Esophagus squamous epithelium (tissue), 5 donors: Measurements from ENCODE around the gene FIGN. TPM values are rescaled to one million over a fixed set of nuclear protein-coding genes. Genes with fewer than 3 reads are reported as not detected.

Source experiments
- DNase-seq: peaks from one replicate; lab custom pipeline; 2025; lab: John Stamatoyannopoulos, UW
- H3K27ac ChIP-seq, 4 donors: fragments of 200-600 bp; sonication (generic); one replicate each; pipeline ENCODE4 v1.5.1; 2016 to 2019; ENCODE audit warnings: mild to moderate bottlenecking in 1 of 4
- H3K27me3 ChIP-seq, 4 donors: fragments of 200-600 bp; sonication (generic); 1 replicate in 3 of 4; 2 replicates in 1 of 4; pipeline versions ENCODE4 v1.5.1 to v1.6.0; 2017 to 2021; ENCODE audit warnings: antibody characterized with exemption in 1 of 4
- H3K36me3 ChIP-seq, 3 donors: fragments of 200-600 bp; sonication (generic); one replicate each; pipeline ENCODE4 v1.5.1; 2016 to 2019
- H3K4me1 ChIP-seq, 3 donors: fragments of 200-600 bp; sonication (generic); one replicate each; pipeline ENCODE4 v1.5.1; 2017 to 2019
- H3K4me3 ChIP-seq, 4 donors: fragments of 200-600 bp; sonication (generic); 1 replicate in 3 of 4; 2 replicates in 1 of 4; pipeline ENCODE4 v1.5.1; 2016 to 2019; ENCODE audit warnings: mild to moderate bottlenecking in 2 of 4, moderate library complexity in 1 of 4
- H3K9me3 ChIP-seq, 3 donors: fragments of 200-600 bp; sonication (generic); one replicate each; pipeline ENCODE4 v1.5.1; 2016 to 2019
- POLR2A ChIP-seq, 4 donors: fragments of 450-650 bp; IDR thresholded peaks; one replicate each; pipeline ENCODE4 v1.6.1; 2017; ENCODE audit warnings: antibody characterized with exemption in 4 of 4, mild to moderate bottlenecking in 4 of 4, moderate library complexity in 3 of 4
- WGBS, 2 donors: methylation state at CpG; one replicate each; pipeline ENCODE4 v1.1.5; 2018; 5-methylcytosine and 5-hydroxymethylcytosine counted together
- intact Hi-C: fragments of 100-400 bp; cut with DNase I; formaldehyde crosslinking; loops from one replicate; pipeline ENCODE4 v1.15.0; 2022
- total RNA-seq, 4 donors: library from RNA; depleted of rRNA; stranded (reverse); fragments of >200 nt; gene quantifications; one replicate each; pipeline ENCODE4 v1.1.0, GENCODE V29; 2016
- TF ChIP-seq, protein P1 (sequence below), 6 experiments: fragments of 450-650 bp in 4 of 6; fragments of 200-600 bp in 2 of 6; sonication (generic) in 2 of 6; IDR thresholded peaks; one replicate each; pipeline ENCODE4 v1.5.1; 2016 to 2019; ENCODE audit warnings: antibody characterized with exemption in 6 of 6, mild to moderate bottlenecking in 4 of 6, moderate library complexity in 4 of 6
- donor health status: DM: yes; HTN: yes; CAD: no.

The FIGN gene
- total RNA-seq, 4 donors from 2014 or later: 0.38 to 2.1 (median 1.8) TPM

DNA sequence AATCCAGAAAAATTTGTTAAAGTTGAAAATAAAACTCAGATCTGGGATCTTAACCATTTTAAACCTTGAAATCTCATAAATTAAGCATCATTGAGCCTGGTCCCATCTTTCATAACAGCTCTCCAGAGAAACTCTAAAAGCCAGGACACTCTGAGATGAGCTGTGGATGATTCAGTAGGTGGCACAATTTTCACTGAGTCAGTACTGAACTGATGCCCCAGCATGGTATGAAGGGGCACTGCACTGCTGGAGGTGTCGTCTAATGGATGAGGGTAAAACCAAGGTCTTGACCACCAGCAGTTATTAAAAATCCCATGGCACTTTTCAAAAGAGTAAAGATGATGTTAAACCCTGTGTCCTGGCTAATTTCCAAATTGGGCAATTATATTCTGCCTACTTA is 170.6 kb downstream of the FIGN start:
- intact Hi-C loops: no loop called here
- WGBS, 2 donors: 69 to 100% methylated on average over 1 of the region's 1 CpG

DNA sequence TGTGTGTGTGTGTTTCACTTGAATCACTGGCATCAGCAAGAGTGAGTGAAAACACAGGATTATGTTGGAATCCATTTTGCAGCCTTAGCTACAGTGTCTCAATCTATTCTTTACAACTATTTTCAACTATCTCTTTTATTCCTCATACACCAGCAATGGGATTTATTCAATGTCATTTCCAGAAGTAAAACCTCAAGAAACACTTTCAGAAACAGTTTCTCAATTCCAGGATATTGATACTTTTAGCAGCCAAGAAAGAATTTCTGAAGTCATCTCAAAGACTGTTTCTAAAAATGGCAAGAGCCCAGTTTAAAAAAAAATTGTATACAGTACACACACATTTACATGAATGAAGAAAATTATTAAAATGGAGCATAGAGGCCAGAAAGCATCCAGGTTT is 171.6 kb downstream of the FIGN start:
- no peaks in the 10 kb centered on the region for H3K9me3 ChIP-seq
- H3K4me1 ChIP-seq: no peaks in the 10 kb centered on the region
- no peak for DNase-seq
- no peak overlapping the region for H3K4me3 ChIP-seq
- TF ChIP-seq, protein P1, sequence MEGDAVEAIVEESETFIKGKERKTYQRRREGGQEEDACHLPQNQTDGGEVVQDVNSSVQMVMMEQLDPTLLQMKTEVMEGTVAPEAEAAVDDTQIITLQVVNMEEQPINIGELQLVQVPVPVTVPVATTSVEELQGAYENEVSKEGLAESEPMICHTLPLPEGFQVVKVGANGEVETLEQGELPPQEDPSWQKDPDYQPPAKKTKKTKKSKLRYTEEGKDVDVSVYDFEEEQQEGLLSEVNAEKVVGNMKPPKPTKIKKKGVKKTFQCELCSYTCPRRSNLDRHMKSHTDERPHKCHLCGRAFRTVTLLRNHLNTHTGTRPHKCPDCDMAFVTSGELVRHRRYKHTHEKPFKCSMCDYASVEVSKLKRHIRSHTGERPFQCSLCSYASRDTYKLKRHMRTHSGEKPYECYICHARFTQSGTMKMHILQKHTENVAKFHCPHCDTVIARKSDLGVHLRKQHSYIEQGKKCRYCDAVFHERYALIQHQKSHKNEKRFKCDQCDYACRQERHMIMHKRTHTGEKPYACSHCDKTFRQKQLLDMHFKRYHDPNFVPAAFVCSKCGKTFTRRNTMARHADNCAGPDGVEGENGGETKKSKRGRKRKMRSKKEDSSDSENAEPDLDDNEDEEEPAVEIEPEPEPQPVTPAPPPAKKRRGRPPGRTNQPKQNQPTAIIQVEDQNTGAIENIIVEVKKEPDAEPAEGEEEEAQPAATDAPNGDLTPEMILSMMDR (IDR thresholded peaks at IDR 0.05): no peak
- TF ChIP-seq POLR2A (IDR thresholded peaks at IDR 0.05): no peak
- no peaks in the 10 kb centered on the region for H3K36me3 ChIP-seq
- H3K27ac ChIP-seq: no peak overlapping the region
- intact Hi-C loops: no loop called here
- H3K27me3 ChIP-seq: no peaks in the 10 kb centered on the region

More for the DNA sequence above, 170.6 kb downstream of the FIGN start:
- H3K9me3 ChIP-seq: no peaks in the 10 kb centered on the region
- no peaks in the 10 kb centered on the region for H3K27me3 ChIP-seq
- no peaks in the 10 kb centered on the region for H3K36me3 ChIP-seq
- no peak for DNase-seq
- TF ChIP-seq, protein P1 (IDR thresholded peaks at IDR 0.05): no peak
- no peak for TF ChIP-seq POLR2A (IDR thresholded peaks at IDR 0.05)
- no peak overlapping the region for H3K27ac ChIP-seq
- no peaks in the 10 kb centered on the region for H3K4me1 ChIP-seq
- no peak overlapping the region for H3K4me3 ChIP-seq

DNA sequence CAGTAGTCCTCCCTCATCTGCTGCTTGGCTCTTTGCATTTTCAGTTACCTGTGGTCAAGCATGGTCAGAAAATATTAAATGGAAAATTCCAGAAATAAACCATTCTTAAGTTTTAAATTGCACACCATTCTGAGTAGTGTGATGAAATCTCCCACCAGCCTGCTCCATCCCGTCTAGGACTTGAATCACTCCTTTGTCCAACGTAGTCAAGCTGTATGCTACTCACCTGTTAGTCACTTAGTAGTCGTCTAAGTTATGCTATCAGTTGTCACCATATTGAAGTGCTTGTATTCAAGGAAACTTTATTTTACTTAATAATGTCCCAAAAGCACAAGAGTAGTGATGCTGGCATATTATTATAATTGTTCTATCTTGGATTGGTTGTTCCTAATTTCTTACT is 172.5 kb downstream of the FIGN start:
- intact Hi-C loops: no loop called here
- 36 to 40% methylated on average over 3 of the region's 3 CpGs for WGBS, 2 donors
- TF ChIP-seq, protein P1 (IDR thresholded peaks at IDR 0.05): no peak
- no peak for TF ChIP-seq POLR2A (IDR thresholded peaks at IDR 0.05)
- Histone ChIP-seq H3K4me3 (no peak overlapping the region), H3K36me3 (no peaks in the 10 kb centered on the region), H3K27ac (no peak overlapping the region), H3K27me3 (no peaks in the 10 kb centered on the region), H3K9me3 (no peaks in the 10 kb centered on the region), H3K4me1 (no peaks in the 10 kb centered on the region)
- DNase-seq: no peak

DNA sequence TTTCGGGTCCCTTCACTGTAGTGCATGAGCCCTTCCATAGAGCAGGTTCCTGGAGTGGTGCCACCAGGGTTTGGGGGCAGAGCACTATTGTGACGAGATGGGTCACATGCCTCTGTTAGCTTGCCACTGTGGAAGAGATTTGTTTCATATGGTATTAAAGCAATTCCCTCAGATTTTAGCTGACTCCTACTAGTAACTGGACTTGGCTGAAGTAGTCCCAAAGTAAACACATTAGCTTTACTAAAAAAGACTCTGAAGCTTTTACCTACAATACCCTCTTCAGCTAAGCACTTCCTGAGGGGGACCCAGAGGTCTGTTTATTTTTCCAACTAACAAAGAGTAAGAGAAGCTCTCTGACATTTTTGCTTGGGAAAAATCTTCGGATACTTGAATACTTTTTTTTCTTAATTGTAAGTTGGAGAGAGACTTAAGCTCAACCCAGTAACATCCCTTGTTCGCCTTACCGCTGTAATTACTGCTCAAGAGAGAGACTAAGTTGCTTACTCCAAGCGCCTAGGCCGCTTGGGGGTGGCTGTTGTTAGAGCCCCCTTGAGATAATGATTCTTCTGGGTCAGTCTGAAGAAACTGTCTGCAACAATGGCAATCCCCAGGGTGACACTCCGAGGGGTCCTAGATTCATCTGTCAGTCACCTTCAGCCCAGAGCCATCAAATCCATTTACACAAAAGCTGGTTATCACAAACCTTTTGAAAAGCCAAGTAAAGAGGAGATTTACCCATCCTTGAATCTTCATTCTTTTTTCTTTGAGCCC is 177.4 kb downstream of the FIGN start:
- no peak for TF ChIP-seq POLR2A (IDR thresholded peaks at IDR 0.05)
- TF ChIP-seq, protein P1 (IDR thresholded peaks at IDR 0.05): no peak
- no peak for DNase-seq
- intact Hi-C loops: no loop called here
- Histone ChIP-seq H3K4me3 (no peak overlapping the region), H3K36me3 (no peaks in the 10 kb centered on the region), H3K27me3 (no peaks in the 10 kb centered on the region), H3K27ac (no peak overlapping the region), H3K9me3 (no peaks in the 10 kb centered on the region), H3K4me1 (no peaks in the 10 kb centered on the region)
- WGBS, 2 donors: 69 to 70% methylated on average over 8 of the region's 8 CpGs

DNA sequence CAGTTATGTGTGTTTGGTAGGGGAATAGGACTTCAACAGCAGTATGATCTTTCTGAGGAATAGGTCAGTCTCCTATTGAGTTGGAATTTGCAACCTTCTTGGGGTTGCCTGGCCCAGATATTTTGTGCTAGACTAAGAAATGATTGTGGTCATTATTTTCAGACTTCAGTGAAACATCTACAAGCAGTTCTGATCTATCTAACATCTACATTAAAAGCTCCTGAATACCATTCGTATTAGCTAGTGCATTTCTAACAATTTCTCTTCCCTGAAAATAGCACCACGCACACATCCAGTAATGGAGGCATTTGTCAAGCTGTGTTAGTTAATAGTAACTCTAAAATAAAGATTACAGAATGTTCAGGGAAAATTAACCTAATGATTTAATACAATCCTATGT is 179.3 kb downstream of the FIGN start:
- WGBS, 2 donors: 74 to 78% methylated on average over 2 of the region's 2 CpGs
- DNase-seq: no peak
- Histone ChIP-seq H3K9me3 (no peaks in the 10 kb centered on the region), H3K4me1 (no peaks in the 10 kb centered on the region), H3K27ac (no peak overlapping the region), H3K27me3 (no peaks in the 10 kb centered on the region), H3K36me3 (no peaks in the 10 kb centered on the region), H3K4me3 (no peak overlapping the region)
- TF ChIP-seq POLR2A (IDR thresholded peaks at IDR 0.05): no peak
- TF ChIP-seq, protein P1 (IDR thresholded peaks at IDR 0.05): no peak
- intact Hi-C loops: no loop called here
